Measurements from ENCODE around the gene LRRC74B.
"Not testable (repeated sequence)": the region's sequence is repeated elsewhere in the genome, so short reads cannot be mapped to it uniquely, and the experiment has no call there.

Gene LRRC74B

DNA sequence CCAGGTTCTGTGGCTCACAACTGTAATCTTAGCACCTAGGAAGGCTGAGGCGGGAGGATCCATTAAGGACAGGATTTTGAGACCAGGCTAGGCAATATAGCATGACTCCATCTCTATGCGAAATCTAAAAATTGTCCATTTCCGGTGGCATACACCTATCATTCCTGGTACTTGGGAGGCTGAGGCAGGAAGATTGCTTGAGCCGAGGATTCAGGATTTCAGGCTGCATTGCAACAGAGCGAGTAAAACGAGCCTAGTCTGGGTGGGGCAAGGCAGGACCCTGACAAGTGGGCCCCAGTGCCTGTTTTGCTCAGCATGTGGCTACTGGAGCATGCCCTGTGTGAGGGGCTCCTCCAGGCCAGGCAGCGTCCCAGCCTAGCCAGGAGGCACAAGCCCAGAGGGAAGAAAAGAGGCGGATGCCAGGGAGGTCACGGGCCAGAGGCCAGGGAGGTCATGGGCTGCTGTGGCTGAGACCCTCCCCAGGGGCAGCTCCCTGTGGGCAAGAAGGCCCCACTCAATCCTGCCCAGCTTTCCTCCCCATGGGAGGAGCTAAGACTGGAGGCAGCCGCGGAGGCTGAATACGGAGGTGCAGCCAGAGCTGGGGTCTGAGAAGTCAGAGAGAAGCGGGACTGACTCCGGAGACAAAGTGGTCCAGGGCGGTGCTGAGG, 8.4 kb downstream of the LRRC74B start:
- no peak for DNase-seq (ENCODE audit: low read depth)
- TF ChIP-seq, protein P1, sequence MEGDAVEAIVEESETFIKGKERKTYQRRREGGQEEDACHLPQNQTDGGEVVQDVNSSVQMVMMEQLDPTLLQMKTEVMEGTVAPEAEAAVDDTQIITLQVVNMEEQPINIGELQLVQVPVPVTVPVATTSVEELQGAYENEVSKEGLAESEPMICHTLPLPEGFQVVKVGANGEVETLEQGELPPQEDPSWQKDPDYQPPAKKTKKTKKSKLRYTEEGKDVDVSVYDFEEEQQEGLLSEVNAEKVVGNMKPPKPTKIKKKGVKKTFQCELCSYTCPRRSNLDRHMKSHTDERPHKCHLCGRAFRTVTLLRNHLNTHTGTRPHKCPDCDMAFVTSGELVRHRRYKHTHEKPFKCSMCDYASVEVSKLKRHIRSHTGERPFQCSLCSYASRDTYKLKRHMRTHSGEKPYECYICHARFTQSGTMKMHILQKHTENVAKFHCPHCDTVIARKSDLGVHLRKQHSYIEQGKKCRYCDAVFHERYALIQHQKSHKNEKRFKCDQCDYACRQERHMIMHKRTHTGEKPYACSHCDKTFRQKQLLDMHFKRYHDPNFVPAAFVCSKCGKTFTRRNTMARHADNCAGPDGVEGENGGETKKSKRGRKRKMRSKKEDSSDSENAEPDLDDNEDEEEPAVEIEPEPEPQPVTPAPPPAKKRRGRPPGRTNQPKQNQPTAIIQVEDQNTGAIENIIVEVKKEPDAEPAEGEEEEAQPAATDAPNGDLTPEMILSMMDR (conservative IDR thresholded peaks at IDR 0.05; ENCODE audit: low read depth, low read length), result no peak
- no peak overlapping the region for H3K4me3 ChIP-seq (ENCODE audit: low read depth, low read length)

GRCh38 chr22:21054714-21055563, 9.2 kb downstream of the LRRC74B start:
- H3K4me3 ChIP-seq (ENCODE audit: low read depth, low read length), result no peak overlapping the region
- DNase-seq (ENCODE audit: low read depth), result no peak
- TF ChIP-seq, protein P1 (conservative IDR thresholded peaks at IDR 0.05; ENCODE audit: low read depth, low read length), result no peak

- no peak for DNase-seq (ENCODE audit: low read depth)
- no peak overlapping the region for H3K4me3 ChIP-seq (ENCODE audit: low read depth, low read length)
- TF ChIP-seq, protein P1 (conservative IDR thresholded peaks at IDR 0.05; ENCODE audit: low read depth, low read length), result no peak
These were observed 9.8 kb downstream of the LRRC74B start for GRCh38 chr22:21055564-21055834.

DNA sequence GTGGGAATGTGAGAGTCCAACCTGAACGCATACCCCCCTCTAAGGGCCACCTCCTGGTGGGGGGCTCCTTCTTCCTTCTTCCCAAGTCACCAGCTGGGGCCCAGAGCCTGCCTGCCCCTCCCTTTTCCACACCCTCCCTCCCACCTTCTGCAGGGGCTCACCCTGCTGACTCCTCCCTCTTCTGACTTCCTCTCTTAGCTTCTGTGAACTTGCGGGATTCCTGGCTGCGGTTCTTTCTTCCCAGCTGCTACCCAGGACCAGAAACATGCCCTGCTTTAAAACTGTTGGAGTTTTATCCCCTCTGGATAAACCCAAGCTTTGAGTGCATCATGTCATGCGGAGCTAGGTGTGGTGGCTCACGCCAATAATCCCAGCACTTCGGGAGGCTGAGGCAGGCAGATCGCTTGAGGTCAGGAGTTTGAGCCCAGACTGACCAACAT, 10.2 kb downstream of the LRRC74B start:
- H3K4me3 ChIP-seq (ENCODE audit: low read depth, low read length), result no peak overlapping the region
- TF ChIP-seq, protein P1 (conservative IDR thresholded peaks at IDR 0.05; ENCODE audit: low read depth, low read length), result no peak
- DNase-seq (ENCODE audit: low read depth), result no peak

DNA sequence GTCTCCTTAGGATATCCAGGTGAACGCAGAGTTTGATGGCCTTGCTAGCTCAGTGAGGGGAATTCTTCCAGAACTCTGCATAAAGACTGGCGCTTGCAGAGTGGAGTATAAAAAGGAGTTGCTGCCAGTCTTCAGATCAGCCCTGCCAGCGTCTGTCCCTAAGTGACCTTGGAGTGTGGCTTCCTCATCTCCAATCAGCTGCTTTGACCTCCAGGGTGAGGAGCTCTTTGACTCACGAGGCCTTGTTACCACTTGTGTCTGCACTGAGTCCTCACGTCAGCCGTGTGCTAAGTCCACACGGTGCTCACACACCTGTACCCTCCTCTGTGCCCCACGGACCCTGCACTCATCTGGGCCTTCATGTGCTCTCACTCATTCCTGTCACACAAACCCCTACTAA, 14.6 kb downstream of the LRRC74B start:
- H3K4me3 ChIP-seq (ENCODE audit: low read depth, low read length), result not testable (repeated sequence)

GRCh38 chr22:21061660-21062321, 16.0 kb downstream of the LRRC74B start:
- DNase-seq (ENCODE audit: low read depth); H3K4me3 ChIP-seq (ENCODE audit: low read depth, low read length): not testable (repeated sequence)

More for the DNA sequence above, 14.6 kb downstream of the LRRC74B start:
- not testable (repeated sequence) for DNase-seq (ENCODE audit: low read depth)

DNA sequence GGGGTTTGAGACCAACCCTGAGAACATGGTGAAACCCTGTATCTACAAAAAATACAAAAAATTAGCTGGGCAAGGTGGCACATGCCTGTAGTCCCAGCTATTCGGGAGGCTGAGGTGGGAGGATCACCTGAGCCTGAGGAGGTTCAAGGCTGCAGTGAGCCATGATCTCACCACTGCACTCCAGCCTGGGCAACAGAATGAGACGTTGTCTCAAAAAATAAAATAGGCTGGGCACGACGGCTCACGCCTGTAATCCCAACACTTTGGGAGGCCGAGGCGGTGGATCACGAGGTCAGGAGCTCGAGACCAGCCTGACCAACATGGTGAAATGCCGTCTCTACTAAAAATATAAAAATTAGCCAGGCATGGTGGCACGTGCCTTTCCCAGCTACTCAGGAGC, 18.7 kb downstream of the LRRC74B start:
- not testable (repeated sequence) for H3K4me3 ChIP-seq (ENCODE audit: low read depth, low read length); DNase-seq (ENCODE audit: low read depth)

- no peak overlapping the region for H3K4me3 ChIP-seq (ENCODE audit: low read depth, low read length)
- TF ChIP-seq, protein P1 (conservative IDR thresholded peaks at IDR 0.05; ENCODE audit: low read depth, low read length), result no peak
- no peak for DNase-seq (ENCODE audit: low read depth)
These were observed 19.4 kb downstream of the LRRC74B start for GRCh38 chr22:21064917-21065864.
